Measurements from ENCODE around the gene SPDYC.

The SPDYC gene, protein sequence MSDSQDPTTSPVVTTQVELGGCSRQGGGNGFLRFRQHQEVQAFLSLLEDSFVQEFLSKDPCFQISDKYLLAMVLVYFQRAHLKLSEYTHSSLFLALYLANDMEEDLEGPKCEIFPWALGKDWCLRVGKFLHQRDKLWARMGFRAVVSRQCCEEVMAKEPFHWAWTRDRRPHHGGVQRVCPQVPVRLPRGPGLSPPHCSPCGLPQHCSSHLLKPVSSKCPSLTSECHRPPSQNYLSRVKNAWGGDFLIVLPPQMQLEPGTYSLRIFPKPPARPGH

DNA sequence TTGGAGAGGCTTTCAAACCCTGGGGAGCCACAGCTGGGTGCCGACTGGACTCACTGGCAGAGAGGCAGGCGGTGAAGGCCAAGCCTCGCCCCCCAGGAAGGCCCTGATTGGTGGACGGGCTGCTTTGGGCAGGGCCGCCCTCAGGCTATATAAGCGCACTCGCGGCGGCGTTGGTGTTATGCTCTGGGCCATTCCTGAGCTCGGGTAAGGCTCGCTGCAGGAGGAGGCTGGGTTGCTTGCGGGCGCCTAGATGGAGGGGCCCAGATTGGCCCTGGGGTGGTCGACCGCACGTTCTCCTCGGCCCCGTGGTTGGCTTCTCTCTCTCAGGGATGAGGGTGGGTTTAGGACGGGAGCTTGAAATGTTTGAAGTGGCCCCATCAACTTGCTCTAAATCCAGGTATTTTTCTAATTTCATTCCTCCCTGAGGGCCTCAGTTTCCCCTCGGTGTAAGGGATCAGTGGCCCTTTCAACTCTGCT lies at the start of gene SPDYC:
SPDYC (plus strand) TSS at position 176 of the 477 bp plus-strand sequence. CDS start 1,125 bp downstream, outside the sequence.
- DNase-seq (ENCODE audit: low read depth, low spot score) = peak; percentile 94

DNA sequence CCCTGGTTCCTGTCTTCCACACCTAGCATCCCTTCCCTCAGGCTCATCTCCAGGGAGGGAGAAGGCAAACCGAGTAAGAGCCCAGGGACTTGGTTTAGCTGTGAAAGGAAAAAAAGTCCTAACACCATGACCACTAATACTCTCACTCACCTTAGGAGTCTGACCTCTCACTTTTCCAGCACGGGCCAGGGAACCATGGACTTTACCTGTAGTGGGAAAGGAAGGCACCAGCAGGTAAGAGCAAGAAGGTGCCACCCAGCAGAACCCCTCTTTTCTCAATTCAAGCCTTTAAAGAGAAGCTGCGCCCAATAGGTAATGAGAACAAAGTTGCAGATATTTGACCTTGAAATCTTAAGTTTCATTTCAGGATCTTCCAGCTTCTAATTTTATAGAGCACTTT lies 49.2 kb upstream of the SPDYC start:
- no peak for DNase-seq (ENCODE audit: low read depth, low spot score)

DNA sequence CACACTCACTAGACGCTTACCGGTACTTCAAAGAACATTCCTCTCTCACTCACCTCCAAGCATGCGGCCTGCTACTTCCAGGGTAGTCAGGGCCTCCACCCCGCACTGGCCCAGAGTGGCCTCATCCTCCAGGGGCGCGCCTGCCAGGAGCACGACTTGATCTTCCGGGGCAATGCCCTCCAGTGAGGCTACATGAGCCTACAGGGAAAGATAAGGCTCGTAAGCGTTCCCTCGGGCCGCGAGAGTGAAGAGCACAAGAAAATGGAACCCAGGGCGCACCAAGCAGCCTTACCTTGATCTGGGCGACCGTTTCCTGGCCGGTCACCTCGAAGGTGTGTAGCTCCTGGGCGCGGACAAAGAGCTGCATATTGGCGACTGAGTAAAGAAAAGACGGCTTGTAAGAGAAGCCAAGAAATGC lies 48.6 kb upstream of the SPDYC start:
- peak; percentile 38 for DNase-seq (ENCODE audit: low read depth, low spot score)

DNA sequence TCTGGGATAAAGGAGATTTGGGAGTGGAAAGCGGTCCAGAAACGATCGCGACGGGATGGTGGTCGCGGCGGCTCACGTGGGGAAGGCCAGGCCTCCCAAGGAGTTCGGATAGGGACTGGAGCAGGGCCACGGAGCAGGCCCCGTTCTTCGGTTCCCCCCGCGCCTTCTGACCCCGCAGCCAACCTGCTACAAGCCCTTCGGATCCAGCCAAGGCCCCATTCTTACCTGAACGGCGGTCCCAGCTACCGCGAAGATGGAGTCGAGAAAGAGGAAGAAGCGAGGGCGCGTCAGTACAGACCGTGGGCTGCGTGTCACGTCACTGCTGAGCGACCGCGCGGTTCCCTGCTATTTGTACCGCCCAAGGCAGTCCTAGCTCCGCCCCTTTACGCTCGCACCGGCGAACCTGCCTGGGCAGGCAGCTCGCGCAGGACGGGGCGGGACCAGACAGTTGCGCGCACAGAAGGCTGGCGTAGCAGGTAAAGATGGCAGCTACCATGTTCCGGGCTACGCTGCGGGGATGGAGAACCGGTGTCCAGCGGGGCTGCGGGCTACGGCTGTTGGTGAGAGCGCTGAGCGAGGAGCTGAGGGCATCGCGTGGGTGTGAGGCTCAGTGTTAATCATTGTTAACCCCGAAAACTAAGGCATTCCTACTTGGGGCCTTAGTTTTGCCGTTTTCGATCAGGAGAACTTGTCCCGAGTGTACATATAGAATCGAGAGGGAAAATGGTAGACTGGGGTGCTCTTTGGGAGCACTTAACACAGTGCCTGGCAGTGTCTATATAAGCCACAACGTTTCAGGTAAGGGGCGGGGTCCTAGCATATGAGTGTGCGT lies 48.0 kb upstream of the SPDYC start, which contains the start of the genes FAU and MRPL49:
FAU (minus strand) TSS at position 270 of the 832 bp plus-strand sequence. CDS start 321 bp downstream, outside the sequence.
MRPL49 (plus strand) TSS at position 457 of the 832 bp plus-strand sequence; CDS start at position 483, 26 bp downstream.
- peak; percentile 98 for DNase-seq (ENCODE audit: low read depth, low spot score)

DNA sequence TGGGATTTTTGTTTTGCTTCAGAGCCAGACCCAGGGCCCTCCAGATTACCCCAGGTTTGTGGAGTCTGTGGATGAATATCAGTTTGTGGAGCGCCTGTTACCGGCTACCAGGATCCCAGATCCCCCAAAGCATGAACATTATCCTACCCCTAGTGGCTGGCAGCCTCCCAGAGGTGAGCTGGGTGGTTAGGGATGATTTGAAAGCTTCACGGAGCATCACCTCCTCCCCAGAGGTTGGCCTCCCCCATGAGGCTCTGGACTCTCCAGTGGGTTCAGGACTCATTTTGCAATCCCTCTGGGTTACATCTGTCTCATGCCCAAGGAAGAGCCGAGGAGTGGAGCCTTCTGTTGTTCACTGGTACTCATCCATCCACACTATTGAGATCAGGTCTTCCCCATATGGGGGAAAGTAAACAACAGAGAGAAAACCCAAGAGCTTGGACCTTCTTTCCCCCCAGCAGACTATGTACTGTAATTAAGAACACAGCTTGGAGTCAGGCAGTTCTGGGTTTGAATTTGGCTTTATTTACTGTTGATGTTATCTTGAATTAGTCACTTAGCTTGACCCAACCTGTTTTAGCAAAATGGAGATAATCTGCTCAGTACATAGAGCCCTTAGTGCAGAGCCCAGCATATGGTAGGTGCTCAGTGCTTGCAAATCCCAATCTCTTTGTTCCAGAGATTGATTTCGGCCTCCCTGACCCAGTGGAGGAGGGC lies 45.4 kb upstream of the SPDYC start:
- DNase-seq (ENCODE audit: low read depth, low spot score) = no peak

DNA sequence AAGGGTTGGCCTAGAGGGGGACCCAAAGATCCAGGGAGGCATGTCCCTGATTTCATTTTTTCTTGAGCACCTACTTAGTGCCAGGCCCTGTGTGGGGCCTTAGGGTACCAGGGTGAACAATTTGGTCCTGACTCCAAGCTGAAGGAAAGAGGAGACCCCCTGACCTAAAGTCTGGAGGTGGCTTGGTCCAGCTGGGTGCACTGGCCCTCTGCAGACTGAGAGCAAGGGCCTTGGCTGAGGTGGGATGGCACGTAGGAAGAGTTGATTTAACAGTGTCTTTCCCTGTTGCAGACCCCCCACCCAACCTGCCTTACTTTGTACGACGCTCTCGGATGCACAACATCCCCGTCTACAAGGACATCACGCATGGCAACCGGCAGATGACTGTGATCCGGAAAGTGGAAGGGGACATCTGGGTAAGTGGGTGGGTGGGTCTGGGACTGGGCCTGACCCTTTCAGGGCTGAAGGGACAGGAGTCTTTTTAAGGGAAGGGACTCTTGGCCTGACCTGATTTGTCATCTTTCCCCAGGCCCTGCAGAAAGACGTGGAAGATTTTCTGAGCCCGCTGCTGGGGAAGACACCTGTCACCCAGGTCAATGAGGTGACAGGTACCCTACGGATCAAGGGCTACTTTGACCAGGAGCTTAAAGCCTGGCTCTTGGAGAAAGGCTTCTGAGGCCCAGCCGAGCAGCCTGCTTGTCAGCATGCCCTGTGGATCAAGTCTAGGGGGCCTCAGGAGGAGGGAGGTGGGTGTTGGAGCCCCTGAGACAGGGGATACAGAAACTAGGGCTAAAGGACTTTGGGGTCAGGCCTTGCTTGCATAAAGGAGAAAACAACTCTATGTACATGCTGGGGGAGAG lies 44.6 kb upstream of the SPDYC start:
- DNase-seq (ENCODE audit: low read depth, low spot score) = no peak

DNA sequence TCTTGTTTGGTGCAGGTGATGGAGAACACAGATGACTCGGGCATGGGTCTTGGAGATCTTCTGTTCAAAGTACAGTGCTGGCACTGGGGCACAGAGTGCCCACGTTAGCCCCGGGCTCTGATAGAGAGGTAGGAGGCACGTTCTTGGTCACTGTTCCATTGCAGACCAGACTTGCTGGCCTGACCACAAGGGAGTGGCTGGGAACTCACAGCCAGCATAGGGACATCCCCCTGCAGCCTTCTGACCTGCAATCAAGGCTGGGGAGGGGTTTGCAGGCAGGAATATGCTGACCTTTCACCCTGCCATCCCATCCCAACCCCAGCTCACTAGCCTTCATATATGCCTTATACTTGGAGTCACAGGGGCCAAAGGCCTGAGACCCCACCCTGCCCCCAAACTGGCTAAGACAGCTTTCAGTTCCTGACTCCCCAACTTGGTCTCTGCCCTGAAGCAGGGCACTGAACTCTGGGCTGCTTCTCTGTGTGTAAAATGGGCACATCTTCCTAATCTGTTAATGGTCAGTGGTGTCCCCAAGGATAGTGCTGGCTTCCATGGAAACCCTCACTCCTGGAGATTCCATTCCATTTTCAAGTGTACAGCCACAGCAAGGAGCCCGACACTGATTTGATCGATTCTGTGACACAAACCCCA lies 43.3 kb upstream of the SPDYC start:
- no peak for DNase-seq (ENCODE audit: low read depth, low spot score)

DNA sequence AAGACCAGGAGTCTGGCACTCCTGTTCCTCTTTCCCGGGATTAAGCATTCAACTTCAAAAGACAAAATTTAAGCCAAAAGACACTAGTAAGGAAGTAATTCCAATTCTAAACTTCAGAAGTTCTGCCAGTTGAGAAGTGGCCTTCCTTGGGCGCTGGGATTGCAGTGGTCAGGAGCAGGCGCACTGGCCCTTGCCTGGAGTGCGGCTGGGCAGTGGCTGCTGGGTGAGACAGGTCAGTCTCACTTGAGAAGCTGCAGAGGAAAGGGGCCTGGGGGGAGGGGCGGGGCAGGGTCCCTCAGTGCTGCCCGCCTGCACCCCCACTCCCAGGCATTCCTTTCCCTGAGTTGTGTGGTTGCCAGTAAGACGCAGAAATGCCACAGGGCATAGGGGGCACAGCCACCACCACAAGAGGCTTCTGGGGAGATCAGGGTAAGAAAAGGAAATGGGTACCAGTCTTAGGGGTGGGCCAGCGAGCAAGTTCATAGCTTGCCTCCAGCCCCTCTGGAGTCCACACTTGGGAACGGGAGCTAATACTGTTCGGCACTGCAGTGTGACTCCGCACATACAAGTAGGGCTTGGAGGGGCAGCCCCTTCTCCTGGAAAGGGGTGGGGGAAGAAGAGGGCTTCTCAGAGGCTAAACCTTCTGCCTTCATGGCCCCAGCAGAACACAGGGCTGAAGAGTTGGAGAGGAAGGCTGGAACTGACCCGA lies 42.4 kb upstream of the SPDYC start:
- DNase-seq (ENCODE audit: low read depth, low spot score) = no peak

DNA sequence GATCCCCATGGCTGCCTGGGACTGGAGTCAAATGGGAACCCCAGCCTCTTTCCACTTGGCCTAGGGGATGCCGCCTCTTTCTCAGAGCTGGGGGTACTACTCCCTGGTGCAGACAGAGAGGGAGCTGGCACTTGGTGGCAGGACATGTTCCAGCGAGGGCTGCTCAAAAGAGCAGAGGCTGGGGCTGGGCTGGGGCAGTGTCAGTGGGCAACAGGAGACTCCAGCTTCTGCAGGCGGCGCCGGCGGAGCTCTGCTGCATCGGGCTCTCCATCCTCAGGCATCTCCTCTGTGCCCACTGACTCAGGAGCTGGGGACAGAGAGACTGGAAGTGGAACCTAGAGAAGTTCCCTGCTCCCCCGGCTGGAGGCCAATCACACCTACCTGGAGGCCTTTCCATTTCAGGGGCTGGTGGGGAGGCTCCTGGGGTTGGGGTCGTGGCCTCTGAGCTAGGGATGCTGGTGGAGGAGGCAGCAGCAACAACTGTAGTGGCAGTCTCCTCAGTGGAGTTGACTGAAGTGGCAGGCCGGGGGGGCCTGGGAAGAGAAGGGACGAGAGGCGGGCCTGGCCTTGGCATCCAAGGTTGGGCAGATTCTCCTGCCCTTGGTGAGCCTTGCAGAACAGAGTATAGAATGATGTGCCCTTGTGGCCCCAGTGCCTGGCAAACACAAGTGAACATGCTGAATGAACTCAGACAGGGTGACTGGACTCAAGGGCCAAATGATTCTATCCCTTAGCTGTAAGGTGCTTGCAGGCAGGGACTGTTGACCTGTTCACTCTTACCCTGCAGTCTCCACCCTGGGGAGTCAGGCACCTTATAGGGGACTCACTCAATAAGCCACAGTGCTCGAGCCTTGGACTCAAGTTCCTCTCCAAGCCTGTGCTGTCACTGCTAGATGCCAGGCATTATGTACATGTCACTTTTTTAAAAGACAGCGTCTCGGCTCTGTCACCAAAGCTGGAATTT lies 41.6 kb upstream of the SPDYC start:
- DNase-seq (ENCODE audit: low read depth, low spot score) = no peak

DNA sequence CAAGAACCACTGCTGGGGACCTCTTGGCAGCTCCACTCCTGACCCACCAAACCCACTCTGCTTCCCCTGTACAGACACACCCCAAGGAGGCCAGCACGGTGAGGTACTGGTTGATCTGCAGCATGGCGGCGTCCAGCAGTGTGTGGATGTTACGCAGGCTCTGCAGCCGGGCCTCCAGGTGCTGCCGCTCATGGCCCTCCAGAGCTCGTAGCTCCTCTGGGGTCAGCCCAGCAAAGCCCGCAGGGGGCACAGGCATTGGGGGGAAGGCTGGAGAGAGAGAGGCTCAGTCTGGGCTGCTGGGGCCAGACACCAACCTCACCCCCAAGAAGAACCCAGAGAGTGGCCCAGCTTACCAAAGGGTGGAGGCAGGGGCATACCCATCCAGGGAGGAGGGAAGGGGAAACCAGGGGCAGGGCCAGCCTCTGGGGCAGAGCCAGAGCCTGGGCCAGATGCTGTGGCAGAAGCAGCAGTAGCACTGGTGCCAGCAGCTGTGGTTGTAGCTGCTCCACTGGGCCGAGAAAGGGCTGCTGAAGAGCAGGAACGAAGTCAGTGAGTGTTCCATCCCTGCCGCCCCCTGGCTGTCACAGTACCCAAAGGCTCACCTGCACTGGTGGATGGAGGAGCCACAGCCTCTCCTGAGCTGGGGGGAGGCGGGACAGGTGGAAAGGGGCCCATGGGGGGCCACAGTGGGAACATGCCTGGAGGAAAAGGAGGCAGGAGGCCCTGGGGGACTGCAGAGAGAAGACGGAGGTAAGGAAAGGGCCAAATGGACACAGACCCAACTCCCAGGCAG lies 40.2 kb upstream of the SPDYC start:
- DNase-seq (ENCODE audit: low read depth, low spot score) = no peak

DNA sequence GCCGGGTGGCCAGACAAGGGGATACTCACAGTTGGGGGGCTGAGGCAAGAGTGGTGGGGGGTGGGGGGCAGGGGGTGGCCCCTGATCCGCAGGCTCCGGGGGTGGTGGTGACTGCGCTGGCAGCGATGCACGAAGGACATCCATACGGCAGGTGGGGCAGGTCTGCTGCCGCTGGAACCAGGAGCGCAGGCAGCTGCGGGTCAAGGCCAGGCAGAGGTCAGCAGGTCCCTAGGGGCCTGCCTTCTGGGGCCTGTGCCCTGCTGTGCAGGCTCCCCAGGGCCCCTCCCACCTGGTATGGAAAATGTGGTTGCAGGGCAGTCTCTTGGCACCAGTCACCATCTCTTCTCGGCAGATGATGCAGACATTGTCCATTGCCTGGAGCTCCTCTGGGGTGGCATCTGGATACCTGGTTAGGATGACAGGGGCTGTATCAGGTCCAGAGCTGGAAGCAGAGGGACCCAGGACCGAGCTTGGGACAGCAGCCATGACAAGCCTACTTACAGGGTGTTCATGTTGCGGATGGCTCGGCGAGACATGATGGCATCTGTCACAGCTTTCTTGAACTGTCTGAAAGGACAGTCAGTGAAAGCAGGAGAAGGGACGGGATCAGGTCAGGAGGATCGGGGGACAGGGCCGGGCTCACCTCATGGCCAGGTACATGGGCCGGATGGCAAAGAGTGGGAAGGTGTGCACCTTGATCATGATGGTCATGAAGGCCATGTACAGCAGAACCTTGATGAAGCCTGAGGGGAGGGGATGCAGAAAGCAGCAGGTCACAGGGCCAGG lies 39.2 kb upstream of the SPDYC start:
- no peak for DNase-seq (ENCODE audit: low read depth, low spot score)

DNA sequence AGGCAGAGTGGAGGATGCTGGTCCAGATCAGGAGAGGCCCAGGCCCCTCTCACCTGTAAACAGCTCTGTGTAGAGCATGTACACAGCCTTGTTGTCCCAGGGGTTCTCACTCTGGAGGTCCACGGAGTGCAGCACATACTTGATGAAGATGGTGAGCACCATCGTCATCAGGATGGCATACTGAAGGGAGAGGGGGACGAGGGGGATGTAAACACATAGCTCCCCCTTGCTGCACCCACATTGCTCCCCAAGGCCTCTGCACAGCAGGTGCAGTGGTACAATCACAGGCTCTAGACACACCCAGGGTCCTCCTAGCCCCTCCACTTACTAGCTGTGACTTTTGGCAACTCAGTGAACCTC lies 38.6 kb upstream of the SPDYC start:
- DNase-seq (ENCODE audit: low read depth, low spot score) = no peak

DNA sequence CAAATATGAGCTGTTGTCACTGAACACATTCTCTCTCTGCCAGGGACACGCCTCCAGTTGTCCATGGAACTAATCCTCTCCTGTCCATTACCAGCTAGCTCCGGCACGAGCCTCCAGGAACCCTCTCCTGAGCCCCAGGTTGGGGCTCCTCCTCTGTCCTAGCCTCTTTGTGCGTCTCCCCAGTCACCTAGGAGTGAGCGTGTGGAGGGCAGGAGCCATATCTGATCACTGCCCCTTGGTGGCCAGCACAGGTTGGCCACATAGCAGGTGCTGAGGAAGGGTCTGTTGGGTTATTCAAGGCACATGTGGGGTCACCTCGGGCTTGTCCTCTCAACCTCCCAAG lies 38.2 kb upstream of the SPDYC start:
- no peak for DNase-seq (ENCODE audit: low read depth, low spot score)

DNA sequence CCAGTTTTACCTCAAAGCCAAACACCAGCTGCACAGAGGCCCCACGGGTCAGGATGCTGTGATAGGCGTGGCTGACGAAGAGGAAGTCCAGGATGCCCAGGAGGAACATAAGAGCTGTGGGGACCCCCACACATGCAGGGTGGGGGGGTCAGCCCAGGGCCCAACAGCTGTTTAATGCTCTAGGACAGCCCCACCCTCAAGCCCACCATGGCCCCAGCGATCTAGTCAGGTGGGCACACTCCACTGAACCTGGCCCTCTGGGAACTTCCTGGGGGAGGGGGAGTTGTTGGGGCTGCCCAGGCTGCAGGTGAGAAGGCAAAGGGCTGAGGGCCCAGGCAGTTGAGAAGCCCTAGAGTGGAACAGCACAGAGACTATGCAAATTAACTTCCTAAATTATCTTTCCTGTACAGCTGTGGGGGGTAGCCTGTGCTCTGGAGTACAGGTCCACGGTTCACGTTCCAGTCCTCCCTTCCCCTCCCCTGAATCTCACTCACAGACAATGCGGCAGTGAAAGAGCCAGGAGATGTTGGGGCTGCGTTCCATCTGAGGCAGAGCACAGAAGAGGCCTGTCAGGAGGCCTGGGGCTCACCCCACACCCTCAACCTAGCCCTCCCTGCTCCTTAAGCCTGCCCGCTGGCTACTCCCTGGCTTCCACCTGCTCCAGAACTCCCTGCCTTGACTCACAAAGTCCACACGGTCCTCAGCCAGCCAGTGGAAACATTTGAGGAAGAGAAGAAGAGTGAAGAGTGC lies 37.6 kb upstream of the SPDYC start:
- no peak for DNase-seq (ENCODE audit: low read depth, low spot score)

DNA sequence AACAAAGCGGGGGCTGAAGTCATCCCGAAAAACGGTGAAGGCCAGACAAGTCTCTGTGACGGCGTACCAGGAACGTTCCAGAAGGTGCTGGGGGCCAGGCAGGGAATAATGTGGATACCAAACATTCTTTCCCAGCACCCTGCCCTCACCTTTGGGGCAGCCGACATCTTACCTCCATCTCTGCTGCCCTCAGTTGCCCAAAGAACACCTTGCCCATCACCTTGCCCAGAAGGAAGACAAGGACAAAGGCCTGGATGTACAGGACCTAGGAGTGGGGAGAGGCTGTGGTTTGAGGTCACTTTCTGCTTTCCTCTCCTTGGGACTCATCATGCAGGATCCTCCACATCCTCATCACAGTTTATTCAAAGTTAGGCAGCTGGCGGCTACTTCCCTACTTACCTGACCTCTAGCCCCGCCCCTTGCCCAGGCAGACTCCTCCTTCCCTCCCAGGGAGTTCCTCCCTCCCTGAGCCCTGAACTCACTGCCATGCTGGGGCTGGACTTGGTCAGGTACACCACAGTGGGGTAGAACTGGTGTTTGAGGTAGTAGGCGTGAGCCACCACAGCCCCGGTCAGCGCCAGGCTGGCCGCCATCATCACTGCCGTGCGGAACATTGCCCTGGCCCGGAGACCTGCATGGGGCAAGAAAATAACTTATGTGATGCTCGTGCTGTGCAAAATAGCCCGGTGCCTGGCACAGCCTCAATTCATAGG lies 36.9 kb upstream of the SPDYC start:
- DNase-seq (ENCODE audit: low read depth, low spot score) = peak; percentile 67

DNA sequence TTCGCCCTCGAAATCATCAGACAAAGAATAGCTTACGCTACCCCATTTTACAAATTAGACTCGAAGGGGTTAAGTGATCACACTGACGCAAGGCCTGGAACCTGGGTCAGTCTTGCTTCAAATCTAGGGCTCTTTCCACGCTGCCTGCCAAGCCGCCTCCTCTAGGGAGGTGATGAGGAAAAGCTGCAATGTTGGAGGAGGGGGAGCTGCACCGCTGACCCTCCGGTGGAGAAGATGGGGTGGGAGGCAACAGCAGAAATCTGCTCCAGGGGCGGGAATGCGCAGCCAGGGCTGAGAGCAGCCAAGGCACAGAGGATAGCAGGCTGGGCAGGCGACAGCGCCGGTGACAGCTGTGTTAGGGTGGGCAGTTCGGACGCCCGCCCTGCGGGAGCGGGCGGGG lies 36.3 kb upstream of the SPDYC start:
- no peak for DNase-seq (ENCODE audit: low read depth, low spot score)

All from ELF-1 (cell line).